CD8-positive, alpha-beta memory T cell (primary cell): ENCODE data around the gene AP3S1. TPM values are rescaled to one million over a fixed set of nuclear protein-coding genes. Genes with fewer than 3 reads are reported as not detected.

Experiments
- CTCF ChIA-PET: fragments of 350-600 bp; sonication (Branson Sonifier 250); formaldehyde crosslinking; loops from one replicate; lab custom pipeline; 2021; ENCODE audit warnings: antibody characterized with exemption; lab: Charles Lee
- POLR2A ChIA-PET: fragments of 350-600 bp; sonication (Branson Sonifier 250); formaldehyde crosslinking; loops from one replicate; lab custom pipeline; 2021; ENCODE audit warnings: antibody characterized with exemption; lab: Charles Lee
- DNase-seq, 5 donors: peaks; one replicate each; pipeline versions ENCODE4 v3.0.0 to v3.0.0-alpha.2; 2020 to 2022; ENCODE audit warnings: mixed read lengths in 1 of 5
- H3K27ac ChIP-seq: one replicate; pipeline ENCODE4 v1.7.0; 2013; ENCODE audit warnings: low read depth, mild to moderate bottlenecking, low read length, moderate library complexity
- H3K27me3 ChIP-seq: 2 replicates; pipeline ENCODE4 v1.7.0; 2013; ENCODE audit warnings: low read length, mild to moderate bottlenecking; ENCODE audit not compliant: insufficient read depth, poor library complexity, severe bottlenecking
- H3K36me3 ChIP-seq: 2 replicates; pipeline ENCODE4 v1.7.0; 2013; ENCODE audit warnings: mild to moderate bottlenecking, low read length, moderate library complexity; ENCODE audit not compliant: insufficient read depth
- H3K4me1 ChIP-seq: 2 replicates; pipeline ENCODE4 v1.7.0; 2013; ENCODE audit warnings: mild to moderate bottlenecking, low read length, moderate library complexity; ENCODE audit not compliant: insufficient read depth
- H3K4me3 ChIP-seq: 2 replicates; pipeline ENCODE4 v1.7.0; 2013; ENCODE audit warnings: mild to moderate bottlenecking, low read length
- H3K9me3 ChIP-seq: 2 replicates; pipeline ENCODE4 v1.7.0; 2013; ENCODE audit warnings: mild to moderate bottlenecking, low read length
- H3K27ac Mint-ChIP-seq, 8 donors: one replicate each; pipeline ENCODE4 v1.8.0; 2020 to 2021; ENCODE audit warnings: mixed read lengths in 8 of 8, mild to moderate bottlenecking in 6 of 8, inconsistent platforms in 3 of 8, moderate library complexity in 3 of 8
- H3K27me3 Mint-ChIP-seq, 2 donors: one replicate each; pipeline ENCODE4 v1.8.0; 2020 to 2021; ENCODE audit warnings: mixed read lengths in 2 of 2, mild to moderate bottlenecking in 1 of 2, moderate library complexity in 1 of 2
- H3K36me3 Mint-ChIP-seq, 3 donors: one replicate each; pipeline ENCODE4 v1.8.0; 2020 to 2021; ENCODE audit warnings: mixed read lengths in 3 of 3, inconsistent platforms in 1 of 3, mild to moderate bottlenecking in 1 of 3
- H3K4me1 Mint-ChIP-seq, 3 donors: one replicate each; pipeline ENCODE4 v1.8.0; 2020 to 2021; ENCODE audit warnings: mixed read lengths in 3 of 3, inconsistent platforms in 1 of 3, mild to moderate bottlenecking in 1 of 3
- H3K4me3 Mint-ChIP-seq, 7 donors: one replicate each; pipeline ENCODE4 v1.8.0; 2020 to 2021; ENCODE audit warnings: mixed read lengths in 7 of 7, mild to moderate bottlenecking in 6 of 7, moderate library complexity in 4 of 7, inconsistent platforms in 2 of 7
- H3K9me3 Mint-ChIP-seq, 5 donors: one replicate each; pipeline ENCODE4 v1.8.0; 2020 to 2022; ENCODE audit warnings: mixed read lengths in 5 of 5, mild to moderate bottlenecking in 3 of 5, moderate library complexity in 2 of 5, inconsistent platforms in 1 of 5
- polyA plus RNA-seq: library from polyadenylated mRNA; unstranded; fragments of 300-500 nt; fragmentation: Illumina TruSeq; gene quantifications from one replicate; pipeline ENCODE4 v1.2.3, GENCODE V29; 2021
- total RNA-seq, 2 experiments: library from RNA; stranded (reverse); gene quantifications; one replicate each; pipeline ENCODE4 v1.2.3, GENCODE V29; 2021

AP3S1 gene
- total and polyA plus RNA-seq, 3 experiments from 2014 or later: 62.1 to 77.5 (median 73.6) TPM

- Mint-ChIP-seq H3K4me1 (no peaks in the 10 kb centered on the region), H3K9me3 (no peaks in the 10 kb centered on the region), H3K27me3 (peaks cover 2 to 22% of the 10 kb centered on the region in 2 donors), H3K4me3 (no peak overlapping the region), H3K36me3 (no peaks in the 10 kb centered on the region), H3K27ac (no peak overlapping the region)
- Histone ChIP-seq H3K27me3 (no peaks in the 10 kb centered on the region), H3K9me3 (no peaks in the 10 kb centered on the region), H3K27ac (no peak overlapping the region), H3K4me3 (no peak overlapping the region), H3K36me3 (no peaks in the 10 kb centered on the region), H3K4me1 (no peaks in the 10 kb centered on the region)
- CTCF ChIA-PET: no interaction called here
- POLR2A ChIA-PET: no interaction called here
- DNase-seq: no peak
Observed at GRCh38 chr5:115949096-115949495, 107.4 kb downstream of the AP3S1 start.

- H3K36me3 ChIP-seq: no peaks in the 10 kb centered on the region
- no peak overlapping the region for H3K27ac Mint-ChIP-seq
- H3K4me1 Mint-ChIP-seq: no peaks in the 10 kb centered on the region
- peaks cover 0 to 28% of the 10 kb centered on the region in 2 donors for H3K27me3 Mint-ChIP-seq
- ChIA-PET POLR2A (no interaction called here), CTCF (no interaction called here)
- no peaks in the 10 kb centered on the region for H3K9me3 Mint-ChIP-seq
- DNase-seq: no peak
- no peak overlapping the region for H3K4me3 ChIP-seq
- H3K27me3 ChIP-seq: no peaks in the 10 kb centered on the region
- no peaks in the 10 kb centered on the region for H3K36me3 Mint-ChIP-seq
- H3K27ac ChIP-seq: no peak overlapping the region
- H3K4me3 Mint-ChIP-seq: no peak overlapping the region
- no peaks in the 10 kb centered on the region for H3K9me3 ChIP-seq
- no peaks in the 10 kb centered on the region for H3K4me1 ChIP-seq
Observed at GRCh38 chr5:115952588-115952987, 110.9 kb downstream of the AP3S1 start.

GRCh38 chr5:115954144-115954543, 112.4 kb downstream of the AP3S1 start:
- Histone ChIP-seq H3K9me3 (no peaks in the 10 kb centered on the region), H3K27ac (no peak overlapping the region), H3K27me3 (no peaks in the 10 kb centered on the region), H3K4me3 (no peak overlapping the region), H3K4me1 (no peaks in the 10 kb centered on the region), H3K36me3 (no peaks in the 10 kb centered on the region)
- H3K36me3 Mint-ChIP-seq: no peaks in the 10 kb centered on the region
- peaks cover 0 to under 1% (median 0%) of the 10 kb centered on the region in 5 donors for H3K9me3 Mint-ChIP-seq
- no peak overlapping the region for H3K27ac Mint-ChIP-seq
- H3K27me3 Mint-ChIP-seq: peaks cover 11 to 28% of the 10 kb centered on the region in 2 donors
- ChIA-PET POLR2A (no interaction called here), CTCF (no interaction called here)
- no peak overlapping the region for H3K4me3 Mint-ChIP-seq
- no peaks in the 10 kb centered on the region for H3K4me1 Mint-ChIP-seq
- no peak for DNase-seq

- no peaks in the 10 kb centered on the region for H3K36me3 ChIP-seq
- POLR2A ChIA-PET: no interaction called here
- no peaks in the 10 kb centered on the region for H3K9me3 ChIP-seq
- no peak overlapping the region for H3K27ac ChIP-seq
- peaks cover 24 to 28% of the 10 kb centered on the region in 2 donors for H3K27me3 Mint-ChIP-seq
- no peaks in the 10 kb centered on the region for H3K36me3 Mint-ChIP-seq
- H3K4me1 ChIP-seq: no peaks in the 10 kb centered on the region
- no peak overlapping the region for H3K4me3 ChIP-seq
- peaks cover 0 to 4% (median 0%) of the 10 kb centered on the region in 5 donors for H3K9me3 Mint-ChIP-seq
- H3K27ac Mint-ChIP-seq: no peak overlapping the region
- CTCF ChIA-PET: no interaction called here
- no peak for DNase-seq
- peaks cover 9% of the 10 kb centered on the region for H3K27me3 ChIP-seq
- peaks cover 6 to 11% (median 8%) of the 10 kb centered on the region in 3 donors for H3K4me1 Mint-ChIP-seq
- no peak overlapping the region for H3K4me3 Mint-ChIP-seq
Observed at GRCh38 chr5:115956957-115957356, 115.2 kb downstream of the AP3S1 start.

GRCh38 chr5:115961381-115962238, 119.9 kb downstream of the AP3S1 start:
- Histone ChIP-seq H3K27me3 (peaks cover 16% of the 10 kb centered on the region), H3K4me1 (no peaks in the 10 kb centered on the region), H3K4me3 (no peak overlapping the region), H3K9me3 (no peaks in the 10 kb centered on the region), H3K36me3 (no peaks in the 10 kb centered on the region), H3K27ac (no peak overlapping the region)
- ChIA-PET POLR2A (no interaction called here), CTCF (interaction anchor here (1.0 to 1.2 kb wide), 2 partner anchors 11 to 24 kb away, joined by 3 read pairs; no protein-coding TSS in a partner anchor)
- H3K4me3 Mint-ChIP-seq: peak overlapping the region in 5 of 7 donors; percentile 9 to 63 (median 46)
- no peak overlapping the region for H3K27ac Mint-ChIP-seq
- peaks cover 0 to 4% (median 3%) of the 10 kb centered on the region in 5 donors for H3K9me3 Mint-ChIP-seq
- H3K36me3 Mint-ChIP-seq: no peaks in the 10 kb centered on the region
- H3K27me3 Mint-ChIP-seq: peaks cover 34 to 46% of the 10 kb centered on the region in 2 donors
- no peak for DNase-seq
- peaks cover 10 to 21% (median 12%) of the 10 kb centered on the region in 3 donors for H3K4me1 Mint-ChIP-seq

GRCh38 chr5:115962239-115962564, 120.5 kb downstream of the AP3S1 start, which contains the start of gene LVRN:
Gene LVRN, plus strand, starts transcription at chr5:115962475. Its CDS starts 143 bp downstream, at chr5:115962618.
- no peak within 1 kb of the TSS for H3K27ac ChIP-seq
- no peaks in the 10 kb centered on the region for H3K9me3 ChIP-seq
- Mint-ChIP-seq H3K4me3 (peak within 1 kb of the TSS in 5 of 7 donors; percentile 40 to 63 (median 61)), H3K27ac (no peak within 1 kb of the TSS), H3K36me3 (no peaks in the 10 kb centered on the region), H3K4me1 (peaks cover 10 to 21% (median 12%) of the 10 kb centered on the region in 3 donors), H3K27me3 (peaks cover 37 to 46% of the 10 kb centered on the region in 2 donors), H3K9me3 (peaks cover 0 to 4% (median 3%) of the 10 kb centered on the region in 5 donors)
- ChIA-PET CTCF (interaction anchor here (1.0 to 1.2 kb wide), 3 partner anchors 11 to 23 kb away, joined by 3 read pairs; no protein-coding TSS in a partner anchor), POLR2A (no interaction called here)
- no peak within 1 kb of the TSS for H3K4me3 ChIP-seq
- no peaks in the 10 kb centered on the region for H3K36me3 ChIP-seq
- no peak for DNase-seq
- no peaks in the 10 kb centered on the region for H3K4me1 ChIP-seq
- H3K27me3 ChIP-seq: peaks cover 16% of the 10 kb centered on the region

- no peaks in the 10 kb centered on the region for H3K36me3 ChIP-seq
- Mint-ChIP-seq H3K9me3 (peaks cover 0 to 4% (median 3%) of the 10 kb centered on the region in 5 donors), H3K27ac (no peak overlapping the region), H3K4me3 (peak overlapping the region in 5 of 7 donors; percentile 40 to 63 (median 48)), H3K27me3 (peaks cover 41 to 47% of the 10 kb centered on the region in 2 donors), H3K4me1 (peaks cover 10 to 21% (median 12%) of the 10 kb centered on the region in 3 donors), H3K36me3 (no peaks in the 10 kb centered on the region)
- no peak overlapping the region for H3K27ac ChIP-seq
- no peaks in the 10 kb centered on the region for H3K9me3 ChIP-seq
- ChIA-PET POLR2A (no interaction called here), CTCF (interaction anchor here (1.0 to 1.2 kb wide), 3 partner anchors 11 to 23 kb away, joined by 3 read pairs; no protein-coding TSS in a partner anchor)
- peaks cover 16% of the 10 kb centered on the region for H3K27me3 ChIP-seq
- no peak overlapping the region for H3K4me3 ChIP-seq
- H3K4me1 ChIP-seq: no peaks in the 10 kb centered on the region
- no peak for DNase-seq
Observed at GRCh38 chr5:115962565-115963402, 121.0 kb downstream of the AP3S1 start.
